ENCODE results near the gene DDX1. TPM values are rescaled to one million over a fixed set of nuclear protein-coding genes. Genes with fewer than 3 reads are reported as not detected.

The DDX1 gene
- total and polyA plus RNA-seq, 10 donors: 32.6 to 62.0 (median 48.3) TPM

DNA sequence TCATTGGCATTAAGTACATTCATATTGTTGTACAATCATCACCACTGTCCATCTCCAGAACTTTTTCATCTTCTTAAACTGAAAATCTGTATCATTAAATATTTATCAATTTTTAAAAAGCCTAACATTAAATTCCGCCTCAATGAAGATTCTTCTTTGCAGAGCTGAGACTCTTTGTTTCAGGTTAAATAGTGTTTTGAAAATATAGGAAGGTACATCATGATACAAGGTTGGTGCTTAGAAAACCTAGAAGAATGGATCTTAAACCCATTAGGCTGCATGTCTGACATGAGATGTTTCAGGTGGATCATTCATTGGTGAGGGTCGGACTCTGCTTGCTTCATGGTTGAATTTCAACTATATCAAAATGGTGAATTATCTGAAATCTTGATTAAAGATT lies 30.5 kb downstream of the DDX1 start:
- H3K36me3 ChIP-seq: peaks cover 4 to 100% (median 90%) of the 10 kb centered on the region in 6 donors

GRCh38 chr2:15622614-15623480 lies 31.2 kb downstream of the DDX1 start:
- Histone ChIP-seq H3K27me3 (replicated peaks in 1 of 7) (no peaks in the 10 kb centered on the region), H3K9me3 (peaks cover 0 to 6% (median 0%) of the 10 kb centered on the region in 8 donors), H3K4me1 (no peaks in the 10 kb centered on the region), H3K27ac (no peak overlapping the region), H3K4me3 (no peak overlapping the region), H3K36me3 (peaks cover 4 to 100% (median 91%) of the 10 kb centered on the region in 6 donors)
- no peak for TF ChIP-seq CTCF (IDR thresholded peaks at IDR 0.05 in 8 of 11, conservative IDR thresholded peaks at IDR 0.05 in 3 of 11)
- no peak for TF ChIP-seq POLR2A (IDR thresholded peaks at IDR 0.05)
- no peak for TF ChIP-seq POLR2AphosphoS5 (IDR thresholded peaks at IDR 0.05)
- 96 to 98% (median 97%) methylated on average over 3 of the region's 3 CpGs for WGBS, 5 donors
- intact Hi-C loops (cut with DNase I; ENCODE audit: low total_unique reads): no loop called here
- DNase-seq: no peak

More for the DNA sequence above, 30.5 kb downstream of the DDX1 start:
- Histone ChIP-seq H3K9me3 (peaks cover 0 to 6% (median 0%) of the 10 kb centered on the region in 8 donors), H3K4me1 (no peaks in the 10 kb centered on the region), H3K27ac (no peak overlapping the region), H3K4me3 (no peak overlapping the region), H3K27me3 (replicated peaks in 1 of 7) (no peaks in the 10 kb centered on the region)
- no peak for TF ChIP-seq POLR2A (IDR thresholded peaks at IDR 0.05)
- no peak for TF ChIP-seq CTCF (IDR thresholded peaks at IDR 0.05 in 8 of 11, conservative IDR thresholded peaks at IDR 0.05 in 3 of 11)
- no peak for TF ChIP-seq POLR2AphosphoS5 (IDR thresholded peaks at IDR 0.05)
- 95 to 98% (median 98%) methylated on average over 2 of the region's 2 CpGs for WGBS, 5 donors
- DNase-seq: no peak
- intact Hi-C loops (cut with DNase I; ENCODE audit: low total_unique reads): no loop called here

DNA sequence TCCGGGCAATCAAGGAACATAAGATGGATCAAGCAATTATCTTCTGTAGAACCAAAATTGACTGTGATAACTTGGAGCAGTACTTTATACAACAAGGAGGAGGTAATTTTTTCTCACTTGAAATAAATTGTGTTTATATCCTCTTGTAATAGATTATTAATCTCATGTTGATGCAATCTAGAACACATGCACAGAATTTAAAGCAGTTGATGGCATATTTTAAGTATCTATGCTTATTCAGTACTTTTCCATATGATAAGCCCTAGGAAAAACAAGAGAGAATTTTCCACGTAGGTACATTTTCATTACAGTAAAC lies 31.8 kb downstream of the DDX1 start:
- Histone ChIP-seq H3K27me3 (replicated peaks in 1 of 7) (no peaks in the 10 kb centered on the region), H3K4me1 (no peaks in the 10 kb centered on the region), H3K27ac (no peak overlapping the region), H3K9me3 (peaks cover 0 to 6% (median 0%) of the 10 kb centered on the region in 8 donors), H3K4me3 (no peak overlapping the region), H3K36me3 (peaks cover 2 to 100% (median 88%) of the 10 kb centered on the region in 6 donors)
- DNase-seq: no peak
- TF ChIP-seq CTCF (IDR thresholded peaks at IDR 0.05 in 8 of 11, conservative IDR thresholded peaks at IDR 0.05 in 3 of 11) (no peak), POLR2AphosphoS5 (IDR thresholded peaks at IDR 0.05) (no peak)
- intact Hi-C loops (cut with DNase I; ENCODE audit: low total_unique reads): no loop called here
- WGBS, 5 donors: 93 to 98% (median 96%) methylated on average over 2 of the region's 2 CpGs

- intact Hi-C loops (cut with DNase I; ENCODE audit: low total_unique reads): no loop called here
- DNase-seq: no peak
Measured at GRCh38 chr2:15623898-15624541, 32.4 kb downstream of the DDX1 start.

More at GRCh38 chr2:15623898-15624541, 32.4 kb downstream of the DDX1 start:
- no peaks in the 10 kb centered on the region for H3K4me1 ChIP-seq
- 73 to 97% (median 73%) methylated on average over 4 of the region's 4 CpGs for WGBS, 5 donors
- TF ChIP-seq CTCF (IDR thresholded peaks at IDR 0.05 in 8 of 11, conservative IDR thresholded peaks at IDR 0.05 in 3 of 11) (no peak), POLR2A (IDR thresholded peaks at IDR 0.05) (no peak), POLR2AphosphoS5 (IDR thresholded peaks at IDR 0.05) (no peak)
- H3K4me3 ChIP-seq: no peak overlapping the region
- H3K27me3 ChIP-seq (replicated peaks in 1 of 7): no peaks in the 10 kb centered on the region
- peaks cover 0 to 100% (median 88%) of the 10 kb centered on the region in 6 donors for H3K36me3 ChIP-seq
- peaks cover 0 to 6% (median 0%) of the 10 kb centered on the region in 8 donors for H3K9me3 ChIP-seq
- H3K27ac ChIP-seq: no peak overlapping the region

Measured in spleen (tissue), 11 donors.